CD4-positive, alpha-beta T cell (primary cell): ENCODE measurements around the gene ACSL3. TPM values are rescaled to one million over a fixed set of nuclear protein-coding genes. Genes with fewer than 3 reads are reported as not detected.

Source experiments
- ATAC-seq: fragments of 200-7000 bp; cut with Tn5 transposase; one replicate; pipeline ENCODE4 v1.10.0; 2022; ENCODE audit warnings: mild to moderate bottlenecking; ENCODE audit not compliant: poor library complexity
- CTCF ChIA-PET: fragments of 350-600 bp; sonication (Branson Sonifier 250); formaldehyde crosslinking; loops from one replicate; lab custom pipeline; 2021; ENCODE audit warnings: antibody characterized with exemption, inconsistent platforms; lab: Charles Lee
- POLR2A ChIA-PET: fragments of 350-600 bp; sonication (Branson Sonifier 250); formaldehyde crosslinking; loops from one replicate; lab custom pipeline; 2021; ENCODE audit warnings: antibody characterized with exemption, inconsistent platforms; lab: Charles Lee
- DNase-seq, 14 experiments: peaks; one replicate each; pipeline ENCODE4 v3.0.0-alpha.2; 2013 to 2020; ENCODE audit warnings: mixed read lengths in 2 of 14
- H3K27ac ChIP-seq, 2 donors: one replicate each; pipeline versions ENCODE4 v1.5.1 to v1.7.0; 2013; ENCODE audit warnings: low read length in 2 of 2, low read depth in 1 of 2, mild to moderate bottlenecking in 1 of 2
- H3K27me3 ChIP-seq, 2 experiments: 1 replicate in 1 of 2; 2 replicates in 1 of 2; pipeline versions ENCODE4 v1.6.1 to v1.7.0; 2013; ENCODE audit warnings: low read length in 2 of 2, control low read depth in 1 of 2, mild to moderate bottlenecking in 1 of 2, moderate library complexity in 1 of 2; ENCODE audit not compliant: insufficient read depth in 2 of 2, control insufficient read depth in 1 of 2
- H3K36me3 ChIP-seq: one replicate; pipeline ENCODE4 v1.6.1; 2013; ENCODE audit warnings: low read length, control low read depth; ENCODE audit not compliant: insufficient read depth
- H3K4me1 ChIP-seq: one replicate; pipeline ENCODE4 v1.6.1; 2013; ENCODE audit warnings: low read length, control low read depth; ENCODE audit not compliant: insufficient read depth
- H3K4me3 ChIP-seq: one replicate; pipeline ENCODE4 v1.5.1; 2013; ENCODE audit warnings: mild to moderate bottlenecking, low read length, moderate library complexity
- H3K9me3 ChIP-seq, 2 experiments: 1 replicate in 1 of 2; 2 replicates in 1 of 2; pipeline versions ENCODE4 v1.6.1 to v1.7.0; 2013; ENCODE audit warnings: low read length in 2 of 2, mild to moderate bottlenecking in 2 of 2, control low read depth in 1 of 2, moderate library complexity in 1 of 2; ENCODE audit not compliant: control insufficient read depth in 1 of 2, insufficient read depth in 1 of 2
- H3K27ac Mint-ChIP-seq: one replicate; pipeline ENCODE4 v1.8.0; 2020; ENCODE audit warnings: mixed read lengths
- H3K27me3 Mint-ChIP-seq: one replicate; pipeline ENCODE4 v1.8.0; 2021; ENCODE audit warnings: mixed read lengths
- H3K36me3 Mint-ChIP-seq: one replicate; pipeline ENCODE4 v1.8.0; 2021; ENCODE audit warnings: low read depth, mixed read lengths
- H3K4me1 Mint-ChIP-seq: one replicate; pipeline ENCODE4 v1.8.0; 2021; ENCODE audit warnings: low read depth, mixed read lengths
- H3K4me3 Mint-ChIP-seq: one replicate; pipeline ENCODE4 v1.8.0; 2020; ENCODE audit warnings: mild to moderate bottlenecking, mixed read lengths
- H3K9me3 Mint-ChIP-seq: one replicate; pipeline ENCODE4 v1.8.0; 2020; ENCODE audit warnings: mixed read lengths
- intact Hi-C, 2 experiments: fragments of 100-400 bp; cut with DNase I in 1 of 2; cut with micrococcal nuclease in 1 of 2; formaldehyde crosslinking; loops; one replicate each; pipeline versions ENCODE4 v1.15.1 to v1.9.0; 2023 to 2025; cut with DNase I, micrococcal nuclease
- total RNA-seq, 174 experiments: library from RNA in 2 of 174; stranded (reverse) in 2 of 174; gene quantifications; one replicate each; pipeline ENCODE4 v1.2.3 and lab custom pipeline; 2021 to 2026
- TF ChIP-seq, protein P1 (sequence below): fragments of 200-600 bp; IDR thresholded peaks from one replicate; pipeline ENCODE4 v1.8.0; 2022; ENCODE audit warnings: antibody characterized with exemption, mild to moderate bottlenecking

ACSL3 gene
- total RNA-seq, 2 experiments from 2014 or later = 65.5 to 66.6 TPM

DNA sequence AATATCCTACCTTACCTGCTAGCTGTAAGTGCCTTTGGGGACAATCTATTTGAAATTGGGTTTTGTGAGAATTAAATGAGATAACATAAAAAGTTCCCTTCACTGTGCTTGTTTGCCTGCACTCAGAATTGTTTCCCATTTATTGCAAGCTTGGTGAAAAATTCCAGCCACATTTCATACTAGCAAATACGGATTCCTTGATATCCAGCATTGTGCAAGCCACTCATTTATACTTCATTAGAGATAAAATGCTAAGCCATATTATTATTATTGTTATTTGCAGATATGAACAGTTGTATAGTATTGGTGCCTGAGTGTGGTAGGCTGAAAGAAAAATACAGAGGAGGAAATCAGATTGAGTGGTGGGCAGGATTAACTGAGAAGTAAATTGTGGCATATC lies 31.9 kb downstream of the ACSL3 start:
- peaks cover 49% of the 10 kb centered on the region for H3K4me1 Mint-ChIP-seq
- no peak for DNase-seq
- TF ChIP-seq, protein P1, sequence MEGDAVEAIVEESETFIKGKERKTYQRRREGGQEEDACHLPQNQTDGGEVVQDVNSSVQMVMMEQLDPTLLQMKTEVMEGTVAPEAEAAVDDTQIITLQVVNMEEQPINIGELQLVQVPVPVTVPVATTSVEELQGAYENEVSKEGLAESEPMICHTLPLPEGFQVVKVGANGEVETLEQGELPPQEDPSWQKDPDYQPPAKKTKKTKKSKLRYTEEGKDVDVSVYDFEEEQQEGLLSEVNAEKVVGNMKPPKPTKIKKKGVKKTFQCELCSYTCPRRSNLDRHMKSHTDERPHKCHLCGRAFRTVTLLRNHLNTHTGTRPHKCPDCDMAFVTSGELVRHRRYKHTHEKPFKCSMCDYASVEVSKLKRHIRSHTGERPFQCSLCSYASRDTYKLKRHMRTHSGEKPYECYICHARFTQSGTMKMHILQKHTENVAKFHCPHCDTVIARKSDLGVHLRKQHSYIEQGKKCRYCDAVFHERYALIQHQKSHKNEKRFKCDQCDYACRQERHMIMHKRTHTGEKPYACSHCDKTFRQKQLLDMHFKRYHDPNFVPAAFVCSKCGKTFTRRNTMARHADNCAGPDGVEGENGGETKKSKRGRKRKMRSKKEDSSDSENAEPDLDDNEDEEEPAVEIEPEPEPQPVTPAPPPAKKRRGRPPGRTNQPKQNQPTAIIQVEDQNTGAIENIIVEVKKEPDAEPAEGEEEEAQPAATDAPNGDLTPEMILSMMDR = no peak
- Histone ChIP-seq H3K4me1 (no peaks in the 10 kb centered on the region), H3K27me3 (no peaks in the 10 kb centered on the region), H3K27ac (no peak overlapping the region), H3K36me3 (no peaks in the 10 kb centered on the region), H3K9me3 (no peaks in the 10 kb centered on the region), H3K4me3 (no peak overlapping the region)
- ChIA-PET CTCF (no interaction called here), POLR2A (no interaction called here)
- no peak overlapping the region for H3K27ac Mint-ChIP-seq
- peaks cover 26% of the 10 kb centered on the region for H3K36me3 Mint-ChIP-seq
- no peaks in the 10 kb centered on the region for H3K27me3 Mint-ChIP-seq
- H3K9me3 Mint-ChIP-seq = no peaks in the 10 kb centered on the region
- intact Hi-C loops = no loop called here
- no peak for ATAC-seq
- no peak overlapping the region for H3K4me3 Mint-ChIP-seq

DNA sequence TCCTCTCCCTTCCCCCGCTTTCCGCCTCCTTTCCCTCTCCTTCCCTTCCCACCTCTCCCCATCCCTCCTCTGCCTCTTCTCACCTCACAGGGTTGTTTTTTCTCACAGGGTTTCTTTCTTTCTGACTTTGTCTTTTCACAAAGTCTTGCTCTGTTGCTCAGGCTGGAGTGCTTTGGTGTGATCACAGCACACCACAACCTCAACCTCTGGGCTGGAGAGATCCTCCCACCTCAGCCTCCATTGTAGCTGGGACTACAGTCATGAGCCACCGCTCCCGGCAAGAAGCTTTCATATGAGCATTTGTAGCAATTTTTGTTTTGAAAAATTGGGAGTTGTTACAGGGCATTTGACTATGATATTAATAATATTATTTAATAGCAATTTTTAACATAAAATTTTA lies 32.9 kb downstream of the ACSL3 start:
- H3K9me3 ChIP-seq = no peaks in the 10 kb centered on the region
- ATAC-seq (no peak), DNase-seq (no peak)
- intact Hi-C loops = no loop called here
- CTCF ChIA-PET = no interaction called here
- TF ChIP-seq, protein P1 = no peak
- H3K27ac ChIP-seq = no peak overlapping the region
- POLR2A ChIA-PET = no interaction called here
- Mint-ChIP-seq H3K36me3 (peaks cover 20% of the 10 kb centered on the region), H3K27me3 (no peaks in the 10 kb centered on the region), H3K4me1 (peaks cover 56% of the 10 kb centered on the region), H3K27ac (no peak overlapping the region), H3K4me3 (no peak overlapping the region), H3K9me3 (no peaks in the 10 kb centered on the region)
- no peak overlapping the region for H3K4me3 ChIP-seq
- H3K4me1 ChIP-seq = no peaks in the 10 kb centered on the region
- H3K27me3 ChIP-seq = no peaks in the 10 kb centered on the region
- H3K36me3 ChIP-seq = no peaks in the 10 kb centered on the region

DNA sequence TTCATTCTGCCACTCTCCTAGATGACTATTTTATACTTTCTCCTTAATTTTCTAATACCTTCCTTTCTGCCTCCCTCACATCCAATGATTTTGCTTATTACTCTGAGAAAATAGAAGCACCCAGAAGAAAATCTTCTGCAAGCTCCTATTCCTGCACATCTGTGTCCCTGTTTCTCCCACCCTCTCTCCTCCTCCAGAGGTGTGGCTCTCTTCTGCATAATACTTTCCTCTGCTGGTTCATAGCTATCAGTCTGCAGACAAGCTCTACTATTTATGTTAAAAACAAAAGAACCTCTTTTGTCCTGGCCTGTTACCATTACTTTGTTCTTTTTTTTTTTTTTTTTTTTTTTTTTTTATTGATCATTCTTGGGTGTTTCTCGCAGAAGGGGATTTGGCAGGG lies 34.3 kb downstream of the ACSL3 start:
- Mint-ChIP-seq H3K9me3 (no peaks in the 10 kb centered on the region), H3K27ac (no peak overlapping the region), H3K27me3 (no peaks in the 10 kb centered on the region), H3K4me1 (peaks cover 52% of the 10 kb centered on the region), H3K36me3 (peaks cover 10% of the 10 kb centered on the region), H3K4me3 (no peak overlapping the region)
- H3K27me3 ChIP-seq = no peaks in the 10 kb centered on the region
- H3K36me3 ChIP-seq = no peaks in the 10 kb centered on the region
- no peaks in the 10 kb centered on the region for H3K9me3 ChIP-seq
- TF ChIP-seq, protein P1 = no peak
- no peaks in the 10 kb centered on the region for H3K4me1 ChIP-seq
- DNase-seq (no peak), ATAC-seq (no peak)
- POLR2A ChIA-PET = no interaction called here
- no peak overlapping the region for H3K27ac ChIP-seq
- intact Hi-C loops = no loop called here
- no peak overlapping the region for H3K4me3 ChIP-seq
- CTCF ChIA-PET = no interaction called here
